A549 (cell line): Measurements from ENCODE around the gene WDR18. TPM values are rescaled to one million over a fixed set of nuclear protein-coding genes. Genes with fewer than 3 reads are reported as not detected.

Experiments
- ATAC-seq, 2 experiments: fragments of 200-7000 bp in 1 of 2; fragments of >200 bp in 1 of 2; cut with Nextera tagmentation in 1 of 2; cut with Tn5 transposase in 1 of 2; 3 replicates each; pipeline versions ENCODE4 v1.8.0 to v1.9.1; 2018 to 2020; ENCODE audit warnings: mild to moderate bottlenecking in 1 of 2, moderate library complexity in 1 of 2
- CTCF ChIA-PET: fragments of 300-600 bp; sonication (Branson Sonifier 250); formaldehyde crosslinking; extraction: SDS; loops from one replicate; lab custom pipeline; 2021; ENCODE audit warnings: antibody characterized with exemption, inconsistent platforms; lab: Yijun Ruan, JAX
- POLR2A ChIA-PET: fragments of 350-600 bp; formaldehyde crosslinking; extraction: SDS; loops from one replicate; lab custom pipeline; 2021; ENCODE audit warnings: antibody characterized with exemption, inconsistent platforms; lab: Yijun Ruan, JAX
- DNase-seq, 2 experiments: peaks; one replicate each; pipeline versions ENCODE4 v3.0.0 to v3.0.0-alpha.2; 2011 to 2016; ENCODE audit warnings: low read depth in 1 of 2, low spot score in 1 of 2
- FAIRE-seq: peaks from 2 replicates; lab custom pipeline; 2011; peaks lifted over from hg19 to GRCh38; lab: Jason Lieb, UNC
- H3K27ac ChIP-seq, 2 experiments: fragments of >200 bp; sonication (Bioruptor Twin); formaldehyde crosslinking; 3 replicates each; pipeline ENCODE4 v1.5.1; 2016 to 2017
- H3K4me1 ChIP-seq: fragments of >200 bp; sonication (Bioruptor Twin); formaldehyde crosslinking; 3 replicates; pipeline ENCODE4 v1.6.1; 2016
- H3K4me2 ChIP-seq: fragments of >200 bp; sonication (Bioruptor Twin); formaldehyde crosslinking; 3 replicates; pipeline ENCODE4 v1.6.1; 2016
- H3K4me3 ChIP-seq: fragments of >200 bp; sonication (Bioruptor Twin); formaldehyde crosslinking; 3 replicates; pipeline ENCODE4 v1.5.1; 2016
- H3K9me3 ChIP-seq: fragments of >200 bp; sonication (Bioruptor Twin); formaldehyde crosslinking; 3 replicates; pipeline ENCODE4 v1.6.1; 2016
- ATOH8 ChIP-seq: fragments of 250-450 bp; sonication (Bioruptor Pico); IDR thresholded peaks from 2 replicates; pipeline ENCODE4 v1.5.0; 2020; ENCODE audit warnings: low read depth, mild to moderate bottlenecking, moderate library complexity
- BCL3 ChIP-seq: fragments of >200 bp; sonication (Bioruptor Twin); formaldehyde crosslinking; IDR thresholded peaks from 3 replicates; pipeline ENCODE4 v1.6.1; 2016
- BHLHE40 ChIP-seq: IDR thresholded peaks from 2 replicates; pipeline ENCODE4 v1.6.1; 2012; ENCODE audit warnings: low read depth, low read length, inconsistent platforms
- CBX8 ChIP-seq: fragments of 200-600 bp; sonication (generic); IDR thresholded peaks from 2 replicates; pipeline ENCODE4 v1.6.1; 2016
- CHD4 ChIP-seq: fragments of 200-600 bp; sonication (generic); IDR thresholded peaks from 2 replicates; pipeline ENCODE4 v1.6.1; 2016; ENCODE audit warnings: antibody characterized with exemption, mild to moderate bottlenecking, borderline replicate concordance
- CTCF ChIP-seq: fragments of >200 bp; sonication (Bioruptor Twin); formaldehyde crosslinking; IDR thresholded peaks from 3 replicates; pipeline ENCODE4 v1.5.1; 2016
- EHMT2 ChIP-seq: fragments of 200-600 bp; sonication (generic); IDR thresholded peaks from 2 replicates; pipeline ENCODE4 v1.6.1; 2016; ENCODE audit warnings: antibody characterized with exemption, low read depth, mild to moderate bottlenecking, moderate library complexity
- ELK1 ChIP-seq: fragments of 150-350 bp; IDR thresholded peaks from 2 replicates; pipeline ENCODE4 v1.6.1; 2014; ENCODE audit warnings: low read depth, mild to moderate bottlenecking, low read length
- EP300 ChIP-seq, 2 experiments: fragments of >200 bp; sonication (Bioruptor Twin); formaldehyde crosslinking; IDR thresholded peaks; 2 replicates in 1 of 2; 3 replicates in 1 of 2; pipeline ENCODE4 v1.6.1; 2016 to 2017
- HDAC2 ChIP-seq: fragments of 200-600 bp; sonication (generic); IDR thresholded peaks from 2 replicates; pipeline ENCODE4 v1.6.1; 2016
- HES2 ChIP-seq: fragments of >200 bp; sonication (Bioruptor Twin); formaldehyde crosslinking; IDR thresholded peaks from 2 replicates; pipeline ENCODE4 v1.6.1; 2016
- HOXB13 ChIP-seq: fragments of 250-450 bp; sonication (Bioruptor Pico); IDR thresholded peaks from 2 replicates; pipeline ENCODE4 v1.5.0; 2020; ENCODE audit warnings: low read depth, mild to moderate bottlenecking, moderate library complexity
- JUN ChIP-seq, 2 experiments: fragments of >200 bp; sonication (Bioruptor Twin); formaldehyde crosslinking; IDR thresholded peaks; 2 replicates in 1 of 2; 3 replicates in 1 of 2; pipeline ENCODE4 v1.6.1; 2016 to 2017
- KDM1A ChIP-seq: fragments of 200-600 bp; sonication (generic); IDR thresholded peaks from 2 replicates; pipeline ENCODE4 v1.6.1; 2016; ENCODE audit warnings: low read depth, mild to moderate bottlenecking
- MAZ ChIP-seq: fragments of 150-350 bp; IDR thresholded peaks from 2 replicates; pipeline ENCODE4 v1.6.1; 2014; ENCODE audit warnings: antibody characterized with exemption, low read depth, low read length, borderline replicate concordance
- NR3C1 ChIP-seq: fragments of >200 bp; sonication (Bioruptor Twin); formaldehyde crosslinking; IDR thresholded peaks from 3 replicates; pipeline ENCODE4 v1.6.1; 2017
- PBX3 ChIP-seq: IDR thresholded peaks from 2 replicates; pipeline ENCODE4 v1.6.1; 2012
- PHF8 ChIP-seq: fragments of 200-600 bp; sonication (generic); IDR thresholded peaks from 2 replicates; pipeline ENCODE4 v1.6.1; 2016; ENCODE audit warnings: low read depth, mild to moderate bottlenecking, antibody characterized with exemption, moderate library complexity, borderline replicate concordance
- POLR2A ChIP-seq: IDR thresholded peaks from 2 replicates; pipeline ENCODE4 v1.6.1; 2012; ENCODE audit warnings: mild to moderate bottlenecking, low read length
- RCOR1 ChIP-seq: fragments of 150-350 bp; IDR thresholded peaks from 2 replicates; pipeline ENCODE4 v1.6.1; 2014; ENCODE audit warnings: antibody characterized with exemption, low read length, low read depth
- REST ChIP-seq: fragments of 200-600 bp; sonication (generic); IDR thresholded peaks from 2 replicates; pipeline ENCODE4 v1.6.1; 2016; ENCODE audit warnings: antibody characterized with exemption, mild to moderate bottlenecking, moderate library complexity
- RNF2 ChIP-seq: fragments of 200-600 bp; sonication (generic); IDR thresholded peaks from 2 replicates; pipeline ENCODE4 v1.6.1; 2016; ENCODE audit warnings: low read depth, mild to moderate bottlenecking, antibody characterized with exemption, moderate library complexity, borderline replicate concordance
- SREBF2 ChIP-seq: fragments of 450-650 bp; IDR thresholded peaks from 2 replicates; pipeline ENCODE4 v1.6.1; 2014; ENCODE audit warnings: mild to moderate bottlenecking, moderate library complexity
- ZFP36 ChIP-seq: fragments of 450-650 bp; IDR thresholded peaks from 2 replicates; pipeline ENCODE4 v1.6.1; 2014; ENCODE audit warnings: borderline replicate concordance; ENCODE audit not compliant: partially characterized antibody
- ZSCAN20 ChIP-seq: fragments of 250-450 bp; sonication (Bioruptor Pico); IDR thresholded peaks from 2 replicates; pipeline ENCODE4 v1.8.0; 2022; ENCODE audit warnings: mild to moderate bottlenecking, moderate library complexity
- WGBS: methylation state at CpG from one replicate; pipeline ENCODE4 v1.1.6; 2017; ENCODE audit errors: missing lambda C conversion rate; 5-methylcytosine and 5-hydroxymethylcytosine counted together
- polyA plus RNA-seq, 4 experiments: library from polyadenylated mRNA; depleted of rRNA in 3 of 4; stranded (reverse); fragments of >200 nt; fragmentation: RNase III in 1 of 4; extraction: RNeasy Plus Mini Kit Qiagen cat#74134 plus additional on column Dnase treatment in 1 of 4; gene quantifications; 2 replicates in 3 of 4; 3 replicates in 1 of 4; pipeline ENCODE4 v1.2.3, GENCODE V29; 2011 to 2017

Gene WDR18
- polyA plus RNA-seq, 2 of the 4 experiments (the other 2 are of a cell fraction), result 23.8 to 48.9 TPM

GRCh38 chr19:943551-944170, 40.5 kb upstream of the WDR18 start:
- H3K4me3 ChIP-seq, result no peak overlapping the region
- 90% methylated on average over 12 of the region's 17 CpGs for WGBS
- no peak overlapping the region for H3K27ac ChIP-seq
- TF ChIP-seq POLR2A, result no peak
- no peak for TF ChIP-seq HES2
- no peak for TF ChIP-seq PBX3
- no peak for TF ChIP-seq JUN (IDR thresholded peaks at IDR 0.05)
- no peak for TF ChIP-seq EP300 (IDR thresholded peaks at IDR 0.05)
- TF ChIP-seq HDAC2, result no peak
- no peak for TF ChIP-seq CHD4
- TF ChIP-seq REST, result no peak
- no peak for TF ChIP-seq ELK1
- no peak for TF ChIP-seq BCL3
- TF ChIP-seq EHMT2, result no peak
- no peak for TF ChIP-seq BHLHE40
- TF ChIP-seq MAZ, result no peak
- TF ChIP-seq KDM1A, result no peak
- TF ChIP-seq SREBF2, result no peak
- TF ChIP-seq HOXB13, result no peak
- TF ChIP-seq, all 56 proteins: peak for 0
- ChIA-PET POLR2A (no interaction called here), CTCF (interaction anchor here (0.7 kb wide), 1 partner anchor 13 kb away, joined by 3 read pairs; no protein-coding TSS in a partner anchor)
- DNase-seq, result no peak
- H3K4me2 ChIP-seq, result no peak overlapping the region
- FAIRE-seq, result no peak
- no peaks in the 10 kb centered on the region for H3K9me3 ChIP-seq
- ATAC-seq, result no peak
- H3K4me1 ChIP-seq, result peaks cover 23% of the 10 kb centered on the region

- CTCF ChIA-PET, result interaction anchor here (0.7 to 1.5 kb wide), 2 partner anchors 8 to 12 kb away, joined by 3 read pairs; no protein-coding TSS in a partner anchor
- no peak for FAIRE-seq
- H3K4me2 ChIP-seq, result no peak overlapping the region
- WGBS, result 84% methylated on average over 10 of the region's 27 CpGs
- no peak for ATAC-seq
- H3K9me3 ChIP-seq, result no peaks in the 10 kb centered on the region
- DNase-seq, result no peak
- POLR2A ChIA-PET, result no interaction called here
- TF ChIP-seq ZSCAN20 (CRISPR knock-in tag) (no peak), PHF8 (no peak), CBX8 (no peak), HES2 (no peak), RCOR1 (no peak), ATOH8 (CRISPR knock-in tag) (no peak), ZFP36 (no peak), CTCF (no peak), RNF2 (no peak), HDAC2 (no peak), NR3C1 (no peak), MAZ (no peak)
- no peak overlapping the region for H3K27ac ChIP-seq
- H3K4me3 ChIP-seq, result no peak overlapping the region
- peaks cover 27% of the 10 kb centered on the region for H3K4me1 ChIP-seq
These were observed 40.0 kb upstream of the WDR18 start for GRCh38 chr19:944171-944567.
